Natural killer cell (primary cell): ENCODE data around the gene MPL. TPM values are rescaled to one million over a fixed set of nuclear protein-coding genes. Genes with fewer than 3 reads are reported as not detected.

ENCODE experiments used
- ATAC-seq, 3 donors: fragments of 150-1000 bp in 2 of 3; fragments of 200-7000 bp in 1 of 3; cut with Tn5 transposase; 1 replicate in 1 of 3; 2 replicates in 2 of 3; pipeline ENCODE4 v1.10.0; 2021; ENCODE audit warnings: mild to moderate bottlenecking in 2 of 3, moderate library complexity in 2 of 3
- DNase-seq, 2 donors: peaks; one replicate each; pipeline versions ENCODE4 v3.0.0 to v3.0.0-alpha.2; 2013 to 2021; ENCODE audit warnings: mixed read lengths in 1 of 2
- H3K27ac ChIP-seq: one replicate; pipeline ENCODE4 v1.5.1; 2013; ENCODE audit warnings: mild to moderate bottlenecking, low read length
- H3K27me3 ChIP-seq: one replicate; pipeline ENCODE4 v1.6.1; 2013; ENCODE audit warnings: low read length; ENCODE audit not compliant: control insufficient read depth, insufficient read depth
- H3K36me3 ChIP-seq: one replicate; pipeline ENCODE4 v1.6.1; 2013; ENCODE audit warnings: low read length; ENCODE audit not compliant: control insufficient read depth, insufficient read depth
- H3K4me1 ChIP-seq: one replicate; pipeline ENCODE4 v1.6.1; 2013; ENCODE audit warnings: low read length; ENCODE audit not compliant: control insufficient read depth, insufficient read depth
- H3K4me3 ChIP-seq: one replicate; pipeline ENCODE4 v1.5.1; 2013; ENCODE audit warnings: low read length
- H3K9me3 ChIP-seq: one replicate; pipeline ENCODE4 v1.6.1; 2013; ENCODE audit warnings: low read length; ENCODE audit not compliant: control insufficient read depth, insufficient read depth
- H3K27ac Mint-ChIP-seq, 2 donors: one replicate each; pipeline ENCODE4 v1.8.0; 2022; ENCODE audit warnings: mild to moderate bottlenecking in 2 of 2, mixed read lengths in 2 of 2, moderate library complexity in 1 of 2
- H3K27me3 Mint-ChIP-seq, 2 donors: one replicate each; pipeline ENCODE4 v1.8.0; 2022; ENCODE audit warnings: low read depth in 2 of 2, mixed read lengths in 2 of 2
- H3K36me3 Mint-ChIP-seq: one replicate; pipeline ENCODE4 v1.8.0; 2022; ENCODE audit warnings: mixed read lengths
- H3K4me1 Mint-ChIP-seq, 2 donors: one replicate each; pipeline ENCODE4 v1.8.0; 2022; ENCODE audit warnings: mixed read lengths in 2 of 2
- H3K4me3 Mint-ChIP-seq: one replicate; pipeline ENCODE4 v1.8.0; 2022; ENCODE audit warnings: mild to moderate bottlenecking, moderate library complexity, mixed read lengths
- H3K9me3 Mint-ChIP-seq, 2 donors: one replicate each; pipeline ENCODE4 v1.8.0; 2022; ENCODE audit warnings: mixed read lengths in 2 of 2
- WGBS: methylation state at CpG from one replicate; pipeline ENCODE4 v1.1.7; 2013; ENCODE audit warnings: missing lambda C conversion rate; ENCODE audit not compliant: insufficient coverage; 5-methylcytosine and 5-hydroxymethylcytosine counted together
- intact Hi-C: fragments of 100-400 bp; cut with micrococcal nuclease; formaldehyde crosslinking; loops from one replicate; pipeline ENCODE4 v1.14.2; 2022
- total RNA-seq, 4 donors: library from RNA; stranded (reverse); fragments of 120-200 nt in 1 of 4; gene quantifications; one replicate each; pipeline versions ENCODE4 v1.2.3 to v1.2.4, GENCODE V29; 2013 to 2022
- TF ChIP-seq, protein P1 (sequence below): fragments of 200-600 bp; IDR thresholded peaks from one replicate; pipeline ENCODE4 v1.8.0; 2022; ENCODE audit warnings: antibody characterized with exemption

MPL gene
- total RNA-seq, 3 donors from 2014 or later (not counting 1 experiment from before 2014, with no cell fraction given): 0.43 to 1.7 (median 0.48) TPM

DNA sequence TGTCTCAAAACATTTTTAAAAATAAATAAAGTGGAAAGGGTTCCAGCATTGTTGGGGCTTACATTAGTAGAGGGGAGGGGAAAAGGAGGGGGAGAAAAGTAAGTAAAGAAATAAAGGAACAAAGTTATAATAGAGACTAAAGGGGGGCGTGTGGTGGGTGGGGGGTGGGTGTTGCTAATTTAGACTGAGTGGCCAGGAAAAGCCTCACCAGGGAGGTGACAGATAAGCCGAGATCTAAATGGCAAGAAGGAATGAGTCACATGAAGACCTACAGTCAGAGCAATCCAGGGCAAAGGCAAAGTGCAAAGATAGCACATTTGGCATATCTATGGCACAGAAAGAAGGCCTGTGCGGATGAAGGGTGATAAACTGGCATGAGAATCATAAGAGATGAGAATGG lies 7.5 kb downstream of the MPL start:
- TF ChIP-seq, protein P1, sequence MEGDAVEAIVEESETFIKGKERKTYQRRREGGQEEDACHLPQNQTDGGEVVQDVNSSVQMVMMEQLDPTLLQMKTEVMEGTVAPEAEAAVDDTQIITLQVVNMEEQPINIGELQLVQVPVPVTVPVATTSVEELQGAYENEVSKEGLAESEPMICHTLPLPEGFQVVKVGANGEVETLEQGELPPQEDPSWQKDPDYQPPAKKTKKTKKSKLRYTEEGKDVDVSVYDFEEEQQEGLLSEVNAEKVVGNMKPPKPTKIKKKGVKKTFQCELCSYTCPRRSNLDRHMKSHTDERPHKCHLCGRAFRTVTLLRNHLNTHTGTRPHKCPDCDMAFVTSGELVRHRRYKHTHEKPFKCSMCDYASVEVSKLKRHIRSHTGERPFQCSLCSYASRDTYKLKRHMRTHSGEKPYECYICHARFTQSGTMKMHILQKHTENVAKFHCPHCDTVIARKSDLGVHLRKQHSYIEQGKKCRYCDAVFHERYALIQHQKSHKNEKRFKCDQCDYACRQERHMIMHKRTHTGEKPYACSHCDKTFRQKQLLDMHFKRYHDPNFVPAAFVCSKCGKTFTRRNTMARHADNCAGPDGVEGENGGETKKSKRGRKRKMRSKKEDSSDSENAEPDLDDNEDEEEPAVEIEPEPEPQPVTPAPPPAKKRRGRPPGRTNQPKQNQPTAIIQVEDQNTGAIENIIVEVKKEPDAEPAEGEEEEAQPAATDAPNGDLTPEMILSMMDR: no peak
- no peaks in the 10 kb centered on the region for H3K9me3 Mint-ChIP-seq
- H3K4me1 Mint-ChIP-seq: peaks cover 7 to 8% of the 10 kb centered on the region in 2 donors
- H3K36me3 Mint-ChIP-seq: no peaks in the 10 kb centered on the region
- 78% methylated on average over 3 of the region's 3 CpGs for WGBS
- no peak overlapping the region for H3K4me3 ChIP-seq
- peaks cover 4% of the 10 kb centered on the region for H3K4me1 ChIP-seq
- H3K36me3 ChIP-seq: no peaks in the 10 kb centered on the region
- ATAC-seq (no peak), DNase-seq (no peak)
- no peak overlapping the region for H3K4me3 Mint-ChIP-seq
- H3K27ac ChIP-seq: no peak overlapping the region
- H3K27ac Mint-ChIP-seq: no peak overlapping the region
- H3K9me3 ChIP-seq: no peaks in the 10 kb centered on the region
- intact Hi-C loops: no loop called here
- H3K27me3 ChIP-seq: no peaks in the 10 kb centered on the region
- H3K27me3 Mint-ChIP-seq: no peaks in the 10 kb centered on the region

DNA sequence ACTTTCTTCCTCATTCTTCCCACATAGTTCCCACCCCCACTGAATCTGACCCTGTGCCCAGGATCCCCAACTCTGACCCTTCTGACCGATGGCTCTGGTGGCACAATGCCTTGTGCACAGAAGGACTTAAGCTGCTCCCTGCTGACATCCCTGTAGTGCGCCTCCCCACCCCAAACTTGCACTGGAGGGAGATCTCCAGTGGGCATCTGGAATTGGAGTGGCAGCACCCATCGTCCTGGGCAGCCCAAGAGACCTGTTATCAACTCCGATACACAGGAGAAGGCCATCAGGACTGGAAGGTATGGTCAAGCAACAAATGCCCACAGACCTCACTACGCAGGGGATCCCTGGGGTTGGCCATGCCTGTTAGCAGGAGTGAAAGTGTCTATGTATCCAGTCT lies 9.0 kb downstream of the MPL start:
- Mint-ChIP-seq H3K27ac (no peak overlapping the region), H3K9me3 (no peaks in the 10 kb centered on the region), H3K4me3 (no peak overlapping the region), H3K27me3 (no peaks in the 10 kb centered on the region), H3K4me1 (peaks cover 7 to 8% of the 10 kb centered on the region in 2 donors), H3K36me3 (no peaks in the 10 kb centered on the region)
- Histone ChIP-seq H3K4me1 (peaks cover 4% of the 10 kb centered on the region), H3K9me3 (no peaks in the 10 kb centered on the region), H3K27ac (no peak overlapping the region), H3K4me3 (no peak overlapping the region), H3K27me3 (no peaks in the 10 kb centered on the region), H3K36me3 (no peaks in the 10 kb centered on the region)
- 96% methylated on average over 5 of the region's 5 CpGs for WGBS
- intact Hi-C loops: no loop called here
- DNase-seq: no peak
- ATAC-seq: no peak
- TF ChIP-seq, protein P1: no peak

DNA sequence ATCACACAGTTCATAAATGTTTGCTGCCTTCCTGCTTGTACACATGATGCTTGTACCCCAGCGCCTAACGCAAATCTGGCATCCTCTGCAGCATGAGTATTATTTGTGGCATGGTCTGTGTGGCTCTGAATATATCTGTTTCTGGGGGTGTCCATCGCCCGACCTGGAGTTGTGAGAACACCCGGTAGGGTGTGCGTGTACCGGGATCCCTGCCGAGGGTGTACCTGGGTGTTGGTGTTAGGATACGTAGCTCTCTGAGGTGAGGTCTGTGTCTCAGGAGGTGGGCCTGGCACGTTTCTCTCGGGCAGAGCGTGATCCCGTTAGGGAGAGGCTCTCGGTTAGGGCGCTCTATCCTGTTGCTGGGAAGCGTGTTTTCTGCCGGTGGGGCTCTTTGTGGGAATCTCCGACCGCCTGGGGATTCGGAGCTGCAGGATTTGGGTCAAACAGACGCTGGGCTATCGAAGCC lies 10.8 kb downstream of the MPL start:
- Histone ChIP-seq H3K4me3 (peak overlapping the region; percentile 26), H3K27ac (peak overlapping the region; percentile 41), H3K9me3 (no peaks in the 10 kb centered on the region), H3K27me3 (no peaks in the 10 kb centered on the region), H3K36me3 (no peaks in the 10 kb centered on the region), H3K4me1 (peaks cover 4% of the 10 kb centered on the region)
- Mint-ChIP-seq H3K27me3 (no peaks in the 10 kb centered on the region), H3K4me1 (peaks cover 8 to 12% of the 10 kb centered on the region in 2 donors), H3K9me3 (no peaks in the 10 kb centered on the region), H3K4me3 (peak overlapping the region; percentile 35), H3K36me3 (no peaks in the 10 kb centered on the region), H3K27ac (peak overlapping the region in 1 of 2 donors; percentile 33)
- no peak for DNase-seq
- WGBS: 89% methylated on average over 22 of the region's 22 CpGs
- ATAC-seq: no peak
- TF ChIP-seq, protein P1: no peak
- intact Hi-C loops: no loop called here
